ENCODE results near the gene MAP2K6.

MAP2K6 gene

GRCh38 chr17:69539781-69540319 lies 125.4 kb downstream of the MAP2K6 start:
- DNase-seq, result no peak

GRCh38 chr17:69540356-69540755 lies 125.9 kb downstream of the MAP2K6 start:
- DNase-seq, result no peak

GRCh38 chr17:69547230-69547629 lies 132.7 kb downstream of the MAP2K6 start:
- DNase-seq, result no peak

- no peak for DNase-seq
Measured at GRCh38 chr17:69547947-69548346, 133.4 kb downstream of the MAP2K6 start.

DNA sequence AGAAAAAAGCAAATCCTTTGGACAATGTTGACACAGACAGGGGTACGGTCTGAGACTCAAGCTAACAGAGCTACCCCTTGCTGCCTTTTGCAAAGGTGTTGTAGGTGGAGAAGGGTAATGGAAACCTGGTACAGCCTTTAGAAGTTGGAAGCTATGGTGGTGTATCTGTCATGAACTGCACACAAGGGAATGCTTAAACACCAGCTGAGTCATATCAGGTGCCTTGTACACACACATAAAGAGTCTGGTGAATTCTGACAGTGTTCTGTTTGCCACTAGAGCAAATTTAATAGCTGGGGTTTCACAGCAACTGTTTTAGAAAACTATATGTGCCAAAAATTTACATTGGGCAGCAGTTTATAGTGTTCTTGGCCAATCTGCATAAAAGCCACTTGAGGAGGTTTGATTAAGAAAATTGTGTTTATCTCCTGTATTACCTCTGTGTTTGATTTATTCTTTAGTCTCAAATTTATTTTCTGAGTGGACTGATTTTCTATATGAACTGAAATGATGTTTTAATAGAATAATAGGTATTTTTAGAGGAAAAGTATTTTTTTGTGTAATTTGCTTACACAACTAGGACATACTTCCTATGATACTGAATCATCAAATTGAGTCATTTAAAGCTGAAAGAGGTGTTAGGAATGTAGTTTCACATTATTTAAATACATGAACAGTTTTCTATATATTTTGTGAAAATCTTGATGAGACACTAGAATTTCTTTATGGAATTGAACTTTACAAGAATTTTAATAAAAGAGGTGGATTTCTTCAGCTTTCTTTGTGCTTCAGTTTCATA lies 136.9 kb downstream of the MAP2K6 start:
- no peak for DNase-seq

GRCh38 chr17:69552986-69553667 lies 138.6 kb downstream of the MAP2K6 start:
- no peak for DNase-seq

DNA sequence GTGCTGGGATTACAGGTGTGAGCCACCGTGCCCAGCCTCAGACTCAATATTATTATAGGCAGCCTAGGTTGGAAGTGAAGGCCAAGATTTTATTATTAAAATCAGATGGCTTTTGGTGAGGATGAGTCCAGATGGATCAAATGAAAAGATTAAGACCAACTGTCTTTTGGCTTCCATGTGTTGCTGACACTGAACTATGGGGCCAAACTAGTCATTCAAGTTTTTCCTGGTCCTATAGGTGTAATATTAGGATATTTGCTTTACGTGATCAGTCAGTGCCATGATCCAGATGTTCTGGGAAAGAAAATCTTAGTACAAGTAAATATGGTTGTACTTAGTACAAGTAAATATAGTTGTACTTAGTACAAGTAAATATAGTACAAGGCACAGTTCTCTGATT lies 140.6 kb downstream of the MAP2K6 start:
- no peak for DNase-seq

- DNase-seq, result no peak
Measured at GRCh38 chr17:69557339-69557738, 142.8 kb downstream of the MAP2K6 start.

DNA sequence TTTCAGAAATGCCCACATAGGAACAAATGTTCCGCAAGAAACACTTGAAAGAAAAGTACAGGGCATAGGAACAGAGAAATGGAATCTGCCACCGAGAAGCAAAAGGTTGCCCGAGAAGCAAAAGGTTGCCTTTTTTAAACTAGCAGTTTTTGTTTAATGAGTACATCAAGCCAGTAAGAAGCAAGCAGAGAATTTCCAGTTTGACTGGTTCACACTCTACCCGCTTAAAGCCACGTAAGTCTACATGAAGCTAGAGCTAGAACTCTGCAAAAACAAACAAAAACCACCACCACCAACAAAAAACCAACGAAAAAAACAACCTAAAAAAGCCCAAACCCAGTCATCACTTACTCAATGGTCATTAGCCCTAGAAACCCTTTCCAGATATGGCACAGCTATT lies 144.3 kb downstream of the MAP2K6 start:
- no peak for DNase-seq

DNA sequence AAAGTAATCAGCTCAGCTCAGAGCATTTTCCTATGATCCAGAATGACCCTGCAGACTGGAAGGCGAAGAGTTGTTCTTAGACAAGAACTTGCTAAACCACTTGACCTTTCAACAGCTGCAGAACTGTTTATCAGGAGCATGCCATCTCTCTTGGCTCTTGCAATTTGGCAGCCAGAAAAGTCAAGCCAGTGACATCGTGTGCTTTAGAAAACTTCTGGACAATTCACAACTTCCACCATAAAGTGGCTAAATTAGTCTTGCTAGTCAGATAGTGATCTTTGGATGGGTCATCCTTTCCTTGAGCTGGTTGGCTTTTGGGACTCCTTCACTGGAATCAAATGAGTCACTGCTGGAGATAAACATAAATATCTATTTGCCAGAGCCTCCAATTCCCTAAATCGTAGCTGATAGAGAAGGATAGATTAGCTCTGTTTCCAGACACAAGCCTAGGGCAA lies 146.5 kb downstream of the MAP2K6 start:
- DNase-seq, result no peak

DNA sequence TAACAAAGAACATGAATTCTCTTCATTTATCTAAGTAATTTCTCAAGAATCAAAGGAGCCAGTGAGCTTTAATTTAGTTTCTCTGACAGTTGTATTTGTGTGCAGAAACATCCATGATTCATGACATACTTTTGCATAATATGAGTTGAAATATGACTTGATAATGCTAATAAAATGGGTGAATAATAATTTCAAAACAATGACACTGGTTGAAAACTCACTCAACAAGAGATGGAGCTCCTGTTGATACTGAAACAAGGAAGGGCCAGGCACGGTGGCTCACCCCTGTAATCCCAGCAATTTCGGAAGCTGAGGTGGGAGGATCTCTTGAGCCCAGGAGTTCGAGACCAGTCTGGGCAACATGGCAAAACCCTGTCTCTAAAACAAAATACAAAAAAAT lies 147.0 kb downstream of the MAP2K6 start:
- DNase-seq, result no peak

- DNase-seq, result no peak
Measured at GRCh38 chr17:69565447-69565846, 150.9 kb downstream of the MAP2K6 start.

DNA sequence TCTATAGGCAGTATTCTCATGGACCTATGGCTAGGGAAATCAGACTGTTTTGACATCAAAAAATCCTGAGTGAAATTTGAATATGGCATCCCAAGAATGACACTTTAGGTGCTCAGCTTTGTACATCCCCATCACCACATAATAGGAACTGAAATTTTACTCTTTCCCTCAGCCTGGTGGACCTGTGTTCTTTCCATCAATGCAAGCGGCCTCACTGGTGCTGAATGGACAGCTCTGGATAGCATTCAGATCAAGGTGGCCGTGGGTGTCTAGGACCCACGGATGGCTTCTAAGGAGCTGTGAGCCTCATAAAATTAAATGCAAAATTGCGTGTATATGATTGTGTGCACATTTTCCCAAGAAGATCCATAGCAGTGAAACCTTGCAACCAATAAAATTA lies 152.6 kb downstream of the MAP2K6 start:
- DNase-seq, result no peak

- no peak for DNase-seq
Measured at GRCh38 chr17:69572747-69573146, 158.2 kb downstream of the MAP2K6 start.

- DNase-seq, result no peak
Measured at GRCh38 chr17:69573396-69573795, 158.9 kb downstream of the MAP2K6 start.

DNA sequence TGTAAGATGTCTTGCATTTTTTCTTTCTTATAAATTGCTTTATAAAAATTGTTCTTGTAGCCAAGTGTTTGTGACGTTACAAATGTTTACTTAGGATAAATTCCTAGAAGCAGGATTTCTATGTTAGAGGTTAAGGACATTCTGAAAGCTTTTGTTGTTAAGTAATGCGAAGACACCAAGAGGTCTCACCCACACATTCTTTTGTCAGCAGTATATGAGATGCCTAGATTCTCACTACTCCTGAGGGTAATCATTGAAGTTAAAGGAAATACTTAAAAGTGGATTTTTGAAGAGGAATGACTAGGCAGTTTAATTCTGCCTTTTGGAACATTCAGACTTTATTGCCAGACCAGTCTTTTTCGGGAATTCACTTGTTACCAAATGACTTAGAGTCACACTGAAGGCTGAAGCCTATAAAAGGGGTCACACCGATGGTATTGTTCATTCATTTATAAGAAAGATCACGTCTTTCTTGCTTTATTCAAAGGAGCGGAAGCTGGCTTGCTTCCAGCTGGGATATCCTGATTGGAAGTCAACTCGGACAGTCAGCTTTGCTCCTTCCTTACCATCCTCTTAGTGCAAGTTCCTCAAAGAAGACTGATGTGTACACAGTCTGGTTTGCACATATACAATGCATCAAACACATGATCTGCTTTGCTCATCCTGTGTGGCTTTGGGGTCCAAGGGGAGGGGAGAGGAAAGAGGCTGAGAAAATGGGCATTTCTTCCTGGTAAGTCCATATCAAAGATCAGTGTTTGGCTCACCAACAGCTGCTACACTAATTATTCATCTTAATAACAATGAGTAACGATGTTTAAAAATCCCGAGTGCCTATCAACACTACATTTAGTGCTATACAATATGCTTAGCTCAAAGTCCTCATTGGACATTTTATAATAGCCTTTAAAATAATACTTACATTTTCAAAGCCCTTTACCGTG lies 160.0 kb downstream of the MAP2K6 start:
- no peak for DNase-seq

- peak; percentile 12 for DNase-seq
Measured at GRCh38 chr17:69575346-69575761, 160.9 kb downstream of the MAP2K6 start.

DNA sequence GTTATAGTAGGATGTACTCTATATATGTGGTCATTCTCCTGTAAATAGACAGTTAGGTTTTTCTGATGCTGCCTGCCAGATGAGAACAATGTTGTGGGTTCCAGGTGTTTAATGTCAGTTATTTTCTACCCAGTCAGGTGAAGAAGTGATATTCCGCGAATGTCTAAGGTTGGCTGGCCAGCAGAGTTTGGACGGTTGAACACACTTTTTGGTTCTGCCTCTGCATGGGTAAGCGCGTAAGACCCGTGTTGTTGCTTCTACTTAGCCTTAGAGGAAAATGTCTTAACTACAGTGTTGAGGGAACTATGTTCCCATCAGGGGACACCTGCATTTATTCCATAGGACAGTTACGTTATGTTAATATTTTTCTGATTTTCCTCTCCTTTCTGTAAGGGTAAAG lies 162.6 kb downstream of the MAP2K6 start:
- DNase-seq, result no peak

GRCh38 chr17:69578385-69578936 lies 164.0 kb downstream of the MAP2K6 start:
- DNase-seq, result no peak

- no peak for DNase-seq
Measured at GRCh38 chr17:69579961-69580677, 165.6 kb downstream of the MAP2K6 start.

DNA sequence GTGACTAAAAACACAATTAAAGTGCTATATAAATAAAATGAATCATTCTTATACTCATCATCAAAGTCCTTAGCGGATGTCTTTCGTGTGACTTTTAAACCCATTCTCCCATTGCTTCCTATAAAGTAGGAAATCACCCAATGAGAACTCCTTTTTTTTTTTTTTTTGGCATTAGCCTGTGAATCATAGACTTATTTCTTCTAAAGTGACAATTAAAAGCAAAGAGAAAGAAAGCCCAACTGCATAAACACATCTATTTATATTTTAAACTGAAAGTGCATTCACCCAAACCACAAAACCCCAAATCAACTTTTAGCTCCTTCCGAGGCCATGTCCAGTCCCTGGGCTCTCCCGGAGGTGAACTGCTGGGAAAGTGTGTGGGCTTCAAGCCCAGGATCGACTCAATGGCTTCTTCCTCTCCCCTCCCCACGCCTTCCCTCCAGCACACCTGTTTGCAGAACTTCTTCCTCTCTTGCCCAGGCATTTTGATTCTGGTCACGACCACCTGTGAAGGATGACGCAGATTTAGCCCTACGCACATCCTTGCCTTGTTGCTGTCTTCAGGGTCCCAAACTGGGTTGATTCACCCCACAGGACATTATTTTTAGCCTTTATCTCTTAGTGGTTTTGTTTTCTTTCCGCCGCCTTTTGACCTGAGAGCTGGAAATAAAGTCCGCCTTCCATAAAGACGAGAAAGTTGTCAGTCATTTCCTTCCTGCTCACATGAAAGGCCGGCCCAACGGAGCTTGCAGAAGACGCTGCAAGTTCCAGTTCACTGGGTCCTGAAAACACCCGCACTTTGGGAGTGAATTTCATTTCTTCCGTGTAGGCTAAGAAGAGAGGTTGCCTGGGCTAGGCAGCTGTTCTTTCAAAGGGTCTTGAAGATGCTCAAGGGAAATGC lies 166.8 kb downstream of the MAP2K6 start:
- no peak for DNase-seq

Data from NCI-H1105 (cell line).